ENCODE measurements around the gene KRTAP12-1.

KRTAP12-1 gene

DNA sequence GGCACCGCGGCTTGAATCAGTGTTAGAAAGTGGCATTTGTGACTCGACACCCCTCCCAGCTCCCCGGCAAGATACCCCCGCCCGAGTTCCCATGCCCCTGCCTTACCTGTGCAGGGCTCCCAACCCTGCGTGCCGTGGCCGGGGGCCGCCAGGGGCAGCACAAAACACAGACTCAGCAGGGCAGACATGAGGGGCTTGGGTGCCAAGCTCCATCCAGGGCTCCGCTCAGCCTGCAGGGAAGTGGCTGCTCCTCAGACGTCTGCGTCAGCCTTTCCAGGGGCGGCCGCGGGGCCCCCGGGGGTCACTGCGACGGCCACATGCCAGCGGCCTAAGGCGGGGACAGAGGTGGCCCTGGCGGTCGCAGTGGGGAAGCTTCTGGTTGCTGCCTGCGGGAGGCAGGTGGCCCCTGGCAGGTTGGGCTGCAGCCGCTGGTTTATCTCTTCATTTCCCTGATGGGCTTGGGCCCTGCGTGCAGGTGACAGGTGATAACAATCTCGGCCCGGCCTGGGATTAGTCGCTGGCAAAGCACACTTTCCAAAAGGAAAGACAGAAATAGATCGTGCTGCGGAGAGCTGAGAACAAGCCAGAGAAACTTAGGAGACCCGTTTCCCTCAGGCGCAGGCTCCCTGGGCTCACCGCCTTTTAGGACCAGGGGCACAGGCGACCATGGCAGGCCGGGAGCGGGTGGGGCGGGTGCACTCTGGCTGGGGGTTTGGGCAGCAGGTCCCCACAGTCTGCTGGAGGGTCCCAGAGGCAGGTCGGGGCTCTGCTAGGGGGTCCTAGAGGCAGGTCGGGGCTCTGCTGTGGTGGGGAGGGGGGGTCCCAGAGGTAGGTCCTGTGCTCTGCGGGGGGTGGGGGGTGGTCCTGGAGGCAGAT lies 29.6 kb upstream of the KRTAP12-1 start, which contains the start of gene TSPEAR:
TSS of gene TSPEAR (minus strand) at position 246 of the 876 bp plus-strand sequence. CDS start at position 188, 58 bp downstream.
- no peak for DNase-seq (ENCODE audit: low read depth)

DNA sequence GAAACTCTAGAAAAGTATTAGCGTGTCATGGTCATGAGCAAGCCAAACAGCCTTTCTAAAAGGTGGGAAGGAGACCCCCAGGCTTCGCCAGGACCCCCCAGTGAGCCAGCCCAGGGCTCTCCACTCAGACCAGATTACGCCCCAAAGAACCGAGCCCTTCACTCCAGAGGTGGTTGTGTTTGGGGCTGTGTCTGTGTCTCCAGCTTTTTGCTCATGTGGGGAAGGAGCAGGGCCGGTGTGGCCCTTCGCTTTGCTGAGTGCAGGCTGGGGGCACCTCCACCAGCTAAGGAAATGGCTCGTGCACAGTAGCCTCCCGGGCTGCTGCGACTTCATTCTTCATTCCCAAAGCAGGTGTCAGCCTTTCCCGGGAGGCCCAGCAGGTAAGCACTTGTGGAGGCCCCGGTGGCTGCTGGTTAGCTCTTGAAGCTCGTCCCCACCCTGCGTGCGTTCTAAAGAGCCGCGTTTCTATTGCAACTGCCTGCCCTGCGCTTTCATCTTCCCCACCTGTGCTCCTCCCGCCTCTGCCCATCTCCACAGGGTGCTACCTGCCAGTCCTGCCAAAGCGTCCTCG lies 28.9 kb upstream of the KRTAP12-1 start:
- no peak for DNase-seq (ENCODE audit: low read depth)

DNA sequence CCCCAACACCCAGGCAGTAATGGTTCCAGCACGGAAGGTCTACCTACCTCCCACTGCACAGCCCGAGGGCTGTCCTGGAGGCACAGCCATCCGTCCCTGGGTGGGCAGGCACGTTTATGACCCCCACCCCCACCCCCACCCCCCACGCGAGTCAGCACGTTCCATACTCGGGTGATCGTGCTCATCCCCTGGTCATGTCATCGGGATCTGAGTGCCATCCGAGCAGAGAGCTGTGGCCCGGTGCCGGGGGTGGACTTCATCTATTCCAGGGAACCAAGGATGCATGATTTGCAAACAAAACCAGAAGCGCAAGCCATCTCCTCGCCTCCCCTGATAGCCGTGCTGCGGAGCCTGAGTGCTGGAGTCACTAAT lies 28.3 kb upstream of the KRTAP12-1 start:
- no peak for DNase-seq (ENCODE audit: low read depth)

DNA sequence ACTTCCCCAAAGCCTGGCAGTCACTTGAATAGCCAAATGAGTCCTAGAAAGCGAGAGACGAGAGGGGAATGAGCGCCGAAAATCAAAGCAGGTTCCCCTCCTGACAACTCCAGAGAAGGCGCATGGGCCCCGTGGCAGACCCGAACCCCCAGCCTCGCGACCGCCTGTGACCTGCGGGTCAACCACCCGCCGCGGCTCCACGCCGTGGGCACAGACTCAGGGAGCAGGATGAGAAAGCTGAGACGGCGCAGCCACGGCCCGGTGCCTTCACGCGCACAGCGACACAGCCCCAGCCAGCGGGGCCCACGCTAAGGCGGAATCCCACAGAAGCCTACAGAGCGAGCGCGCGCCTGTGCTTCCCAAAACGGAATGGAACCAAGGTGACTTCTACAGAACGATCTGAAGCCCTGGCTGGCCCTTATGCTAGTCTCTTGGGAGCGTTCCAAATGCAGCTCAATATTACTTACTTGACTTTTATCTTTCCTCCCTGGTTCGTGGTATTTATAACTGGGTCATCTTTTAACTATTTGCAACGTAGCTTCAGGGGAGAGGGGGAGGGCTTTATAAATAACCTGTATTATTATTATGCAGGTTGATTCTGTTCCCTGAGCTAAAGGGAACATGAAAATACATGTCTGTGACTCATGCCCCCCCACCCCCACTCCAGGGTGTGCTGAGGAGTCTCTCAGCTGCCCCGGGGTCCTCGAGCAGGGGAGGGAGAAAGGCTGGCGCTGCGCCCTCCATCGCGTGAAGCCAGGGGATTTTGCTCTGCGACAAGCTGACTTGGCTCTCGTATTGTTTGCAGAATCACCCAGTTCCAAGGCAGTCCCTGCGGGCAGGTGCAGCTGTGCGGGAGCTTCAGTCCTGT lies 27.7 kb upstream of the KRTAP12-1 start:
- DNase-seq (ENCODE audit: low read depth), result no peak

DNA sequence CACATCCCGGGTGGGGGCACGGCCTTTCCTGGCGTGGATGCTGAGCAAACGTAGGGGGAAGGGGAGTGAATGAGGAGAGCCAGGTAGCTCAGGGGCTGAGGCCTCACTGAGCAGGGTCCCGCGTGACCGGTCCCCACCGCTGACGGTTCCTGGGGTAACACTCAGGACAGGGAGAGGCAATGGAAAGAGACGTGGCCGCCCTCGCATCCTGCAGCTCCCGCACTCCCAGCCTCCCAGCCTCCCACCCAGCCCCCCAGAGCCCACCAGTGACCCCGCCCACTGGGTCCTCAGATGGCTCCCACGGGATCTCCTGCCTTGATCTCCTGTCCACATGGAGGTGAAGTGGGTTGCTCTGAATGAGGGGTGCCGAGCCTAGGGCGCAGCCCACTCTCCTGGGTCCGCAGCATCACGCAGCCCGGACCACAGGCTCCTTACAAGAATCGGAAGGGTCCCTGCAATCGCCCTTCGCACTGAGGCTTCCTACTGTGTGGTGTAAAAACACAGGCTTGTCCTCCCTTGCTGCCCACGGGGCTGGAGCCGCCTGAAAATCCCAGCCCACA lies 27.0 kb upstream of the KRTAP12-1 start:
- no peak for DNase-seq (ENCODE audit: low read depth)

DNA sequence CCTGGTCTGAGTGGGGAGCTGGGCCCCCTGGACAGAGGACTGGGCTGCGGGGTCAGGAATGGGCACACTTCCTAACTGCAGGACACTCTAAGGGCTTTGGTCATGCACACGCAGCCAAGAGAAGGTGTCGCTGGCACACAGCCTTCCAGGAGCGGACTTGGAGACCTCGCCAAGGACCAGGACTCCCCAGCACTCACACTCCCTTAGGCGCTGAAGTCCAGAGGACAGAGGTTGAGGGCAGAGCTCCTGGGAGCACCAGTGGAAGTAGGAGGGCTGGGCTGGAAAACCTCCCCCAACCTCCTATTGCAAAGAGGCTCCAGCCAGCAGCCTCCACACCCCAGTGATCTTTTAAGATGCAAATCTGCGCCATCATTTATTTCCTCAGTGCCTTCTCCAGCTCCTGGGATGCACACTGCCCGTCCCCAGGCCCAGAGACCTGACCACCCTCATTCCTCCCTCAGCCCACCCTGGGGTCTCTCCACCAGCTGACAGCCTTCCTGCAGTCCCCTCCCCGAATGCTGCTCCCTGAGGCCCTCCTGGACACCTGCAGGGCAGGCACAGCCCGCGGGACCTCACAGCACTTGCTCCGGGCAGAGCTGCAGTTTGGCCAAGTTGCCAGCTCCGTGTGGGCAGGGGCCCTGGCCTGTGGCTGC lies 26.4 kb upstream of the KRTAP12-1 start:
- DNase-seq (ENCODE audit: low read depth), result no peak

DNA sequence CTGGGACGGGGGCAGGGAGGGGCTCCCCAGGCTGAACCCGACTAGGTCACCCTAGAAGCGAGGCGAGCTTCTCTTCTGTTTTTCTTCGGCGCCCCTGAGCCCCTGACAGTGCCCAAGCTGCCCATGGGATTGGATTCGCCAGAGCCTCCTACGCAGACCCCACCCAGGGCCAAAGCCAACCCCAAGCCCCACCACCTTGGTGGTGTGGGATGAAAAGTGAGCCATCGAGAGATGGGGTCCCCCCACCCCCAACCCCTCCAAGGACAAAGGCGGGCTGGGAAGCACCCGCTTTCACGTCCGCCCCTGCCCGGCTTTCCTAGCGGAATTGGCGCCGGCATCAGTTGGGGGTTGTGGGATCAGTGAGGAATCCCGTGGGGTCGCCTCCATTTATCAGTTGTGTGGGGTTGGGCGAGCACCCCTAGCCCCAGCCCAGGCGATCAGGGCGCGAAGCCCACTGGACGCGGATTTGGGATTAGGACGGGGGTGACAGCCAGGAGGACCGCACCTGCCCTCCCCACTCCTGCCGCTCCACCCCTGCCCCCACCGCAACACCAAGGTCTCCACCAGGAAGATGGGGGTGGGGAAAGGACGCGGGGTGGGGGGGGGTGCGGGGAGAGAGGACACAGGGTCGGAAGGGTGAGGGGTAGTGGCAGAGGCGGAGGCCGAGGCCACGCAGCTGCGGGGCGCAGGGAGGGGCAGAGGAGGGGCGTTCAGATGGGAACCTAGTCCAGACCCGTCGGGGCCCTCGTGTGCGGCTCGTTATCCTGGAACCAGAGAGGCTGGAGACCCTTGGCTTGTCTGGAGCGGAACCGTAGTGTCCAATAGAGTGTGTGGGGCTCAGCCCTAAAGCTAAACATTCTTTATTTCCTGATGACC lies 25.0 kb upstream of the KRTAP12-1 start:
- no peak for DNase-seq (ENCODE audit: low read depth)

DNA sequence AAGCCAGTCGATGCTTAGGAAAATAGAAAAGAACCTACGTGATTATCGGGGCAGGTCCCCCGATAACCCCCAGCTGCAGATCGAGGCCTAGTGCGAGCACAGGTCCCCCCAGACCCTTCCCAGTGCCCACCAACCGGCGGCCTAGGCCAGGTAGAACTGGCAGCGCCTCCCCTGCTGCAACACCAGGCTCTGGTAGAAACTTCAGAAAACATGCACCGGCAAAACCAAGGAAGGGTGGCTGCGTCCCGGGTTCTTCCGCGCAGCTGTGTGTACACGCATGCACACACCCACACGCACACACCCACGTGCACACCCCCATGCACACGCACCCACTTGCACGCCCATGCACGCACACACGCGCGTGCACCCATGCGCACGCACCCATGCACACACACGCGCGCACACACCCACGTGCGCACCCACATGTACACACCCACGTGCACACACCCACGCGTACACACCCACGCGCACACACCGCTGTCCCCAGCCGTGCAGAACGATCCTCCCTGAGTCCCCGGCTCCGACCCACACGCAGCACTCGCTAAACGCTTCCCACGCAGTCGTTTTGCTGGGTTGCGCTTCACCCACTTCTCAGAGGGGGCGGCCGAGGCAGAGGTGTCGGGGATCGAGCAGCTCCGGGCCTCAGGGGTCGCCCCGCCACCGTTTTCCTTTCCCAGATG lies 24.2 kb upstream of the KRTAP12-1 start:
- DNase-seq (ENCODE audit: low read depth), result no peak

DNA sequence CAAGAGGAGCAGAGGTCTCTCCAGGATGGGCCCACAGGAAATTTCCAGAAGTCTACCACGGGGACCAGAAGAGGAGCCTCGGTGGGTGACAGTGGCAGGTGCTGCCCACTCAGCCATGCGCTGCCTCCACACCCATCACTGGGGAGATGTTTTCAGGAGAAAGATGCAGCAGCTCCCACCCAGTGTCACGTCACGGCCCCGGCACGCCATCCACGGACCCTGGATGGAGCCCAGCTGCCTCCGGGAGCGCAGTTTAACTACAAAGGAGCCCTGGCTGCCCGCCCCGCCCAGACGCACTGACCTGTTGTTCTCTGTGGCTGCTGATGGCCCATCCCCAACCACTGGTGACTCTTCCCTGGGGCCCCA lies 22.7 kb upstream of the KRTAP12-1 start:
- no peak for DNase-seq (ENCODE audit: low read depth)

DNA sequence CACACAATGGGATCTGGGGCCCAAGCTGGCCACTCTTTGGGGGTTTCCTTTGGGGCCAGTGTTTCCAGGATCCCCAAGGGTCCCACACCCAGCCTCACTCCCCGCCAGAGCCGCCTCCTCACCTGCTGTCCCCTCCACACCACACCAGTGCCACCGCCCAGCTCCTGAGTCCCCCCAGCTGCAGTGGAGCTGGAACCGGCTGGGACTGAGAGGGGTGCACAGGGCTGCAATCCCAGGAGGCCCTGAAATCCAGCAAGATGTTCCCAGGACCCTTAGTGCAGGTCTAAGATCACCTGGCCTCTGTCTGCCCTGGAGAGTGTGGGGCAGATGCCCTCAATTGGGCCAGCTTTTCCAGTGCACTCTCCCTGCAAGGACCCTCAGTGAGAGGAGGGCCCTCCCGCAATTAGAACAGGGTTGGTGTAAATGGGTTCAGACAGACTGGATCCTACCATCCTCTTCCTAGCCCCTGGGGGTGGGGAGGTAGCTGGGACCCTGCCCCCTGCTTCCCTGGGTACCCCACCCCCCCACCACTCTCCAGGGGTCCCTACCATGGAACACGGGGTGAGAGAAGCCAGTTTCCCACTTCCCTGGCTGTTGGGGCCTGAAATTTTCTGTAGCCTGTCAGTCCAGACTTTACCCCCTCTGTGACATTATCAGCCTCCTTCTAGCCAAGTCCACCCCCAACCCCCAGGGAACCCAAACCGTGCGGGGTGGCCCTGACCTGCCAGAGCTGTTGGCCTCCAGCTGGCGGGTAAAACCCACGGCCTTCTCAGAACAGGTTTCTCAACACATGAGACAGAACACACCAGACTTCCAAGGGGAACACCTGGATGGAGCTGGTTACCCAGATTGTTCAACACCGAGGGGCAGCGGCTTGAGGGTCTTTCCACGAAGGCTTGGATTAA lies 22.0 kb upstream of the KRTAP12-1 start:
- DNase-seq (ENCODE audit: low read depth), result no peak

DNA sequence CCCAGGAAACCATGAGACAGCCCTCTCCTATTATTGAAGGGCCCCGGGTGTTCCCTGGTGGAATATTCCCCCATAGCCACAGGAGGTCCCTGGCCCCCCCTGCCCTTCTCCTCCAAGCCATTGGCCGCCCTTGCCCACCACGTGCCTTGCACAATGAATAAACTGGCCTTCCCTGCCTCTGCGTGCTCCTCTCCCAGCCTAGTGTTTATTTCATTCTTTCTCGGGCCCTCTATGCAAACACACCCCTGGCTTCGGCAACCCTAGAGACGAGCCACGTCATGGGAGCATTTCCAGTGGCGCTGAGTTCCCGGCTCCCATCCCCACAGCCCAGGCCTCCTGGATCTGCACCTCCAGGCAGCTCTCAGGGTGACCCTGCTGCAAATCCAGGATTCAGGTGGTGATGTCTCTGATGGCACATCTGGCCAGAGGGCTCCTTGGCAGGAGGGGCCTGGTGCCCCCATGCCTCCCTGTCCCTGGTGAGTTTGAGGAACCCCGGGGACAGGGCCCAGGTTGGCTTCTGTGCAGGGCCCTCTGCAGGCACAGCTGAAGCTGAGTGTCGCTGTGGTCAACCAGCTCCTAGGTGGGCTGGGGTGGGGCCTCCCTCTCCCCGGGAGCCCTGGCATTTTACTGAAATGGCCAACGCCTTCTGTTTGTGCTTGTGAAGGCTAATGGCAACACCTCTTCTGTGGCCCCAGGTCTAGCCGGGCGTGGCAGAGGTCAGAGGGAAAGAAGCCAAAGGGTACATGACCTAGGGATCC lies 21.2 kb upstream of the KRTAP12-1 start:
- no peak for DNase-seq (ENCODE audit: low read depth)

DNA sequence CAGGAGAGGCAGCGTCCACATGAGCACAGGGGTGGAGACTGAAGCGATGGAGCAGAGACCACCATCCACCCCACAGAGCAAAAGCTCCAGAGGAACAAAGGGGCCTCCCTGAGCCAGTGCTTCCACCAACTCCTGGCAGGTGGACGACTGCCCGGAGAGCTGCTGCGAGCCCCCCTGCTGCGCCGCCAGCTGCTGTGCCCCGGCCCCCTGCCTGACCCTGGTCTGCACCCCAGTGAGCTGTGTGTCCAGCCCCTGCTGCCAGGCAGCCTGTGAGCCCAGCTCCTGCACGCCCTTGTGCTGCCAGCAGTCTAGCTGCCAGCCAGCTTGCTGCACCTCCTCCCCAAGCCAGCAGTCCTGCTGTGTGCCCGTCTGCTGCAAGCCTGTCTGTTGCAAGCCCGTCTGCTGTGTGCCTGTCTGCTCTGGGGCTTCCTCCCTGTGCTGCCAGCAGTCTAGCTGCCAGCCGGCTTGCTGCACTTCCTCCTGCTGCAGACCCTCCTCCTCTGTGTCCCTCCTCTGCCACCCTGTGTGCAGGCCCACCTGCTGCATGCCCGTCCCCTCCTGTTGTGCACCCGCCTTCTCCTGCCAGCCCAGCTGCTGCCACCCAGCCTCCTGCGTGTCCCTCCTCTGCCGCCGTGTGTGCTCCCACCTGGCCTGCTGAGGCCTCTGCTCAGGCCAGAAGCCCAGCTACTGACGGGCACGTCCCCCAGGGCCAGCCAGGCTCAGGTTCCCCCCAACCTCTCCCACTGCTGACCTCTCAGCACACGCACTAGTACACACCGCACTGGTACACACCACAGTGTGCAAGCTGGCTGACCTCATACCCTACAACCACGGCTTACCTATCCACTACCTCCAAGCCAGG lies 20.4 kb upstream of the KRTAP12-1 start:
- DNase-seq (ENCODE audit: low read depth), result no peak

DNA sequence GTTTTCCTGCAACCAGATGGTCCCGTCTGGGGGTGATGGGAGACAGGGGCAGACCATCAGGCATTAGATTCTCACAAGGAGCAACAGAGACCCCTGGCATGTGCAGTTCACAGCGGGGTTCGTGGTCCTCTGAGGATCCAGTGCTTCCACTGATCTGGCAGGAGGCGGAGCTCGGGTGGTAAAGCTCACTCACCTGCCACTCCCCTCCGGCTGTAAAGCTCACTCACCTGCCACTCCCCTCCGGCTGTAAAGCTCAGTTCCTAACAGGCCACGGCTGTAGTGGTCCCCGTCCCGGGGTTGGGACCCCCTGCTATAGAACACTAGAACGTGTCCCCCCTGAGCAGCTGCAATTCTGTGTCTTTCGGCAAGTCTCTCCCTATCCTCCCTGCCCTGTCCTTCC lies 19.6 kb upstream of the KRTAP12-1 start:
- DNase-seq (ENCODE audit: low read depth), result no peak

DNA sequence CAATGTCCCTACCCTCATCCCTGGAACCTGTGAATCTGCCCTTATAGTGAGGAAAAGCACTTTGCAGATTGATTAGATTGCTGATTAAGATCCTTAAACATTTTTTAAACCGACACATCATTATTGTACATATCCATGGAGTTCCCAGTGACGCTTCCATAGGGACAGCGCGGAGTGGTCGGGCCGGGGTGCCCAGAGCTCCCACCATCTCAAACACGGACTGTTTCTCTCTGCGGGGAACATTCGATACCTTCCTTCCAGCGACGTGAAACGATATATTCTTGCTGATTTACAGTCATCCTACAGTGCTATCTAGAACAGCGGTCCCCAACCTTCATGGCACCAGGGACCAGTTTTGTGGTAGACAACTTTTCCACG lies 19.0 kb upstream of the KRTAP12-1 start:
- no peak for DNase-seq (ENCODE audit: low read depth)

DNA sequence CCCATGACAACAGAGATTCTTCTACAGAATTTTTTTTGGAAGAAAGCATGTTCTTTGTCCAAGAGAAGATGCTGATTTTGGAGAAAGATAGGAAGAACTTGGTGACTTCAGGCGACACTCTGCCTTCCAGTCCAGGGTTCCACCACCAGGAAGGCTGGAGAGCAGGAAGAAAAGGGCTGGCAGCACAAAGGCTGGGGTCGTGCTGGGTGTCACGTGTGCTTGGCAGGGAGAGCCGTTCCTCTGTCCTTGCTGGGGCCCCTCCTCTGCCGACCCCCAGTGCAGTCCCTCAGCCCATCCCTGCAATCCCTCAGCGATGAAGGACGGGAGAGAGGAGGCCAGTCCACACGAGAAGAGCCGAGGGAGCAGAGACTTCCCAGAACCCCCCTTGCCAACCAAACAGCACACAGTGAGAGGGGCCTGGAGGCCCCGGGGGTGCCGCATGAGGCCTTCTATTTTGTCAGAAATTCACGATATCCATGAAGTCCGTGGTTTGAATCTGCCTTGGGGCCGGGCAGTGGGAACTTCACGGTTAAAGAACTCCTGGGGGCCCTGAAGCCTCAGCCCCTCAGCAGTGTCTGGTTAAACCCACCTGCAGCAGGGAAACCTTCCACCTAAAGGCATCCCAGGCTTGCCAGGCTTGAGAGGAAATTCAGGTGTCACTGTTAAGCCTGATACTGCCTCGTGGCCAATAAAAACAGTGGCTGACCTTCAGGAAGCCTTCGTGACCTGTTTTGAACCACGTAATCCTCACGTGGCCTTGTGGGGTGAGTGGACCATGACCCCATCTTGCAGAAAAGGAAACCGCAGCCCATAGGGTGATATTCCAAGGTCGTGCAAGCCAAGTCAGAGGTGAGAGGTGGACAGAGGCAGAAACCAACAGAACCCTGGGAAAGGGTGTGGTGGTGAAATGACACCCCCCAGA lies 18.4 kb upstream of the KRTAP12-1 start:
- DNase-seq (ENCODE audit: low read depth), result no peak

DNA sequence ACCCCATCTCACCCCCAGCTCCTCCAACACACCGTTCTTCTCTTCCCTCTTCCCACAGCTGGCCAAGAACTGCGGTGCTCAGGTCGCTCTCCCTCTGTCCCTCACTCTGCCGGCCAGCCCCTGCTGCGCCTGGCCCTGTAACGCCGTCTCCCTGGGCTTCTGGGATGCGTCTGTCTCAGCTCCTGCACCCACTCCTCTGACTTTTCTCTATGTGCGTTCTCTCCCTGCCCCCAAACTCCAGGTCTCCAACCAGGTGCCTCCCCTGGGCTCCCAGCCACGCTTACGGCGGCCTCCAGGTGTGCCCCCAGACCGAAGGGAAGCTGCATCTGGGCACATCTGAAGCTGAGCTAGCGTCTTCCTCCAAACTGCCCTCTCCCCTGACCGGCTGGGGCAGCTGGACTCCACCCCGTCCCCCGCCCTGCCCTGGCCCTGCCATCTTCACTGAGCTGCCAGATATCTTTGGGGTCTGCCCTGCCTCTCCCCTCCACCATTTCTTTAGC lies 17.6 kb upstream of the KRTAP12-1 start:
- no peak for DNase-seq (ENCODE audit: low read depth)
